Measurements from ENCODE around the gene CEPT1. TPM values are rescaled to one million over a fixed set of nuclear protein-coding genes. Genes with fewer than 3 reads are reported as not detected.

Gene CEPT1
- total RNA-seq, 1 experiment from 2014 or later, result 35.9 TPM

DNA sequence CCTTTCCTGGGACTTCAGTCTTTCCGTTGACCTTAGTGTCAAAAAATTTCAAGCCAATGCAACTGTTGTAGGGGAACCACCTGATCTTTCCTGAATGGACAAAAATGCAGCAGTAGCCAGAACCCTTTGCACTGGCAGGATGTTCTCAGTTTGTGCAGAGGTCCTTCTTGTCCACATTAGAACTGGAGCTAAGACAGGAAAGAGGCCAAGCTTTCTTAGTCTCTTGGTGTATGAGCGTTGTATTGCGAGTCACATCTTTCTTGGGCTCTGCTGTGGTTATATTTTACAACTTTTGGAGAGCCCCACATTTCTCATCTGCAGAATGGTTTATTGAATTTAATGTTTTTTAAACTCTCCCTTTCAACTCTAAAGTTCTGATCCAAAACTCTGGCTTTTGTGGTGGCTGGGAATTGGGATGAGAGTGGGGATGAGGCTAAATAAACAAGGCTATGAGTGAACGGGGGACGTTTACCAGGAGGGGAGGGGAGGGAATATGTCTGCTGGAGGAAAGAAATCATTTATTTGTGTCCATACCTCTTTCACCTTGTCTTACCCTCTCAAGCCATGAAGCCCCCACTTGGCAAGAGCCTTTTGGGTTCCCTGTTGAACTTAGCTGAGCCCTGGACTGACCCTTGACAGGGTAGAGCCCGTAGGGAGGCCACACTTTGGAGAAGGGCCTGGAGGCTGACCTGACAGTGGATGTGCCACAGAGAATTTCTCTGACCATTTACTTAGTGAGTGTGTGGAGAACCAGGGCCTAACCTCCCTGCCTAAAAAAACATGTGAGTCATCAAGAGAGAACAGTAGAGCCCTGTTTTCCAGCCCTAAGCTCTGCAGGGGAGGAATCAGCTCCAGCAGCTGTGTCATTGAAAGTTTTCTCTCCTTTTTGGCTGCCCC lies 88.1 kb downstream of the CEPT1 start:
- DNase-seq (ENCODE audit: low spot score), result peak; percentile 83

DNA sequence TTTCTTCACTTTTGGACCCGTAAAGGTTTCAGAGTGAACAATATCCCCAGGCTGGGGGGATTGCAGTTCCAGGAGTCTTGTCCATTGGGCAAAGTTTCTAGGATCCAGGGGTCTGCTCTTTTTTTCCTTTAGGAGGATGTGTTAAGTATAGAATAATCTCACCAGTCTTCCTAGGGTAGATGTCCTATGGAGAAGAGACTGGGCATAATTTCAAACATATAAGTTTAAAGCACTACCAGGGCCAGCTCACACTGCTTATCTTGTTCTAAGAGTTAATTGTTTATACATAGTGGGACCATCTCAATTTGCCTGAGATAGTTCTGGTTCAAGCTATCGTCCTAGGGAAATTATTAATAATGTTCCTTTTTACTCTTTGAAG lies 88.7 kb downstream of the CEPT1 start:
- no peak for DNase-seq (ENCODE audit: low spot score)

DNA sequence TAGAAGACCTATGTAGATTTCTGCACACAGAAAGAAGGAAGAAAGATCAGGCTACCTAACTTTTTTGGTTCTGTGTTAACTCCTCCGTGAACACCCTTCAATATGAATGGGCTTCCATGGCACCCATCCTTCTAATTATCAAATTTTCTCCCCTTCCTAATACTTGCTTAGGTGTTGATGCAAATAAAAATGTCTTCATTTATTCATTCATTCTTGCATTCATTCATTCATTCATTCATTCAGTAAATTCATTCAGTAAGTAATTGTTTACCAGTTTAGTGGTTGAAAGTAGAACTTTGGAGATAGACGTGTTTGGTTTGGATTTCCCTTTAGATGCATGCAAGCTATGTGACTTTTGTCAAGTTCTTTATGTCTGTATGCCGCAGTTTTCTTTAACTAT lies 92.1 kb downstream of the CEPT1 start:
- DNase-seq (ENCODE audit: low spot score), result no peak

DNA sequence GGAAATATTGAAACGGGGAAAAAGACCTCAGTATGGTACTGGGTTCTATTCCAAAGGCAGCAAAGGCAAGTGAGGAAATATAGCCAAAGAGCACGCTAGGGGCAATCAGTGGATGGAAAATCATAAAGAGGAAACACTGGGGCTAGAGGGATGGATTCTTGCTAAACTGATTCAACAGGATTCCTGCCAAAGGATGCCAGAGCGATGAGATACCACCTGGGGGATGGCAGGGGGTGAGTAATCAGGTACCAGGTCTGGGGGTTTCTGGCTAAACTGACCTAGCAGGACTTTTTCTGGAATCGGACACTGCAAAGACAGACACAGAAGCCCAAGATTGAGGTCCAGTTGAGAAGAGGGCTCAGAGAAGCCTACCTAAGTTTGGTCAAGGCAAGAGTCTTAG lies 94.2 kb downstream of the CEPT1 start:
- peak; percentile 31 for DNase-seq (ENCODE audit: low spot score)

Other genes starting within 250 kb of the CEPT1 start
- 33.9 and 38.8 TPM in 2 replicates for gene LRIF1, start 176.3 kb upstream of the CEPT1 start, total RNA-seq (2014; rRNA removed; shearing (Covaris generic))
- 44.3 and 61.1 TPM in 2 replicates for gene DRAM2, start 130 bp upstream of the CEPT1 start, total RNA-seq (2014; rRNA removed; shearing (Covaris generic))
- gene DENND2D, start 60.4 kb downstream of the CEPT1 start, total RNA-seq (2014; rRNA removed; shearing (Covaris generic)), result 0.41 and 1.6 TPM in 2 replicates
- 0.48 and 2.5 TPM in 2 replicates for gene CHI3L2, start 87.5 kb downstream of the CEPT1 start, total RNA-seq (2014; rRNA removed; shearing (Covaris generic))
- not detected in 2 replicates for gene CHIA, start 150.6 kb downstream of the CEPT1 start, total RNA-seq (2014; rRNA removed; shearing (Covaris generic))